NCI-H69 (cell line): ENCODE results near the gene SLC25A40.
"Not testable (repeated sequence)": the region's sequence is repeated elsewhere in the genome, so short reads cannot be mapped to it uniquely, and the experiment has no call there.

ENCODE experiments used
- DNase-seq: peaks from one replicate; lab custom pipeline; 2025; lab: John Stamatoyannopoulos, UW

Gene SLC25A40

GRCh38 chr7:87876040-87876868, at the start of gene SLC25A40, which contains the start of gene DBF4:
Gene SLC25A40, minus strand, starts transcription at chr7:87876360. Its CDS starts 17,633 bp downstream, at chr7:87858727.
Gene DBF4, plus strand, starts transcription at chr7:87876493. Its CDS starts 240 bp downstream, at chr7:87876733.
- DNase-seq, result peak; percentile 99

- not testable (repeated sequence) for DNase-seq
These were observed 46.7 kb upstream of the SLC25A40 start for GRCh38 chr7:87922759-87923395.

DNA sequence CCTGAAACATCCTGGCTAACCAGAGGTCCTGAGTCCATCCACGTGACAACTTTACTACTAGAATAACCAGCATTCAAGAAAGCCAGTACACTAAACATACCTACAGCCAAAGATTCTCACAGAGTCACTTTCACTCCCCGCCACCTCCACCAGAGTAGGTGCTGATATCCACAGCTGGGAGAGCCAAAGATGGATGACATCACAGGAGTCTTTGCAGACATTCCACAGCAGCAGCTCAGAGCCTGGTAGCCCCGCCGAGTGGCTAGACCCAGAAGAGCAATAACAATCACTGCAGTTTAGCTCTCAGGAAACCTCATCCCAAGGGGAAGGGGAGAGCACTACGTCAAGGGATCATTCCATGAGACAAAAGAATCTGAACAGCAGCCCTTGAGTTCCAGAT, 44.4 kb upstream of the SLC25A40 start:
- no peak for DNase-seq

GRCh38 chr7:87919875-87920274, 43.7 kb upstream of the SLC25A40 start:
- DNase-seq, result no peak

- DNase-seq, result peak; percentile 80
These were observed 42.6 kb upstream of the SLC25A40 start for GRCh38 chr7:87918740-87919139.

GRCh38 chr7:87912121-87912520, 36.0 kb upstream of the SLC25A40 start:
- DNase-seq, result peak; percentile 35

GRCh38 chr7:87908814-87909213, 32.7 kb upstream of the SLC25A40 start:
- DNase-seq, result peak; percentile 13

DNA sequence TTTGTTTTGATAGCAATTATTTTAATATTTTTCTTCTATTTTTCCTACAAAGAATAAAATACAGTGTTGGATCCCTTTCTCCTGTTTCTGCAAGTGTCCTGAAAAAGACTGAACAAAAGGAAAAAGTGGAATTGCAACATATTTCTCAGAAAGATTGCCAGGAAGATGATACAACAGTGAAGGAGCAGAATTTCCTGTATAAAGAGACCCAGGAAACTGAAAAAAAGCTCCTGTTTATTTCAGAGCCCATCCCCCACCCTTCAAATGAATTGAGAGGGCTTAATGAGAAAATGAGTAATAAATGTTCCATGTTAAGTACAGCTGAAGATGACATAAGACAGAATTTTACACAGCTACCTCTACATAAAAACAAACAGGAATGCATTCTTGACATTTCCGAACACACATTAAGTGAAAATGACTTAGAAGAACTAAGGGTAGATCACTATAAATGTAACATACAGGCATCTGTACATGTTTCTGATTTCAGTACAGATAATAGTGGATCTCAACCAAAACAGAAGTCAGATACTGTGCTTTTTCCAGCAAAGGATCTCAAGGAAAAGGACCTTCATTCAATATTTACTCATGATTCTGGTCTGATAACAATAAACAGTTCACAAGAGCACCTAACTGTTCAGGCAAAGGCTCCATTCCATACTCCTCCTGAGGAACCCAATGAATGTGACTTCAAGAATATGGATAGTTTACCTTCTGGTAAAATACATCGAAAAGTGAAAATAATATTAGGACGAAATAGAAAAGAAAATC, 31.2 kb upstream of the SLC25A40 start:
- DNase-seq, result not testable (repeated sequence)

DNA sequence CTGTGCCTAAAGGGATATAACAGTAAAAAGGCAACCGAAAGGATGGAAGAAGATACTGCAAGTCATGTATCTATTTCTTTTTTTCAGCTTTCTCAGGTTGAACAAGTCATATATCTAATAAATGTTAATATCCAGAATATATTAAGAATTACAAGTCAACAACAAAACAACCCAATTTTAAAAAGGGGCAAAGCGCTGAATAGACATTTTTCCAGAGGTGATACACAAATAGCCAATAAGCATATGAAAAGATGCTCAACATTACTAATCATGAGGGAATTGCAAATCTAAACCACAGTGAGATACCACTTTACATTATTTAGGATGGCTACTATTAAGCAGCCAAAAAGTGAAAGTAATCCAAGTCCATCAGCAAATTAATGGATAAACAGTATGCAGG, 23.1 kb upstream of the SLC25A40 start:
- DNase-seq, result no peak

- no peak for DNase-seq
These were observed 19.2 kb upstream of the SLC25A40 start for GRCh38 chr7:87895363-87895762.

GRCh38 chr7:87886875-87887274, 10.7 kb upstream of the SLC25A40 start:
- DNase-seq, result peak; percentile 49

DNA sequence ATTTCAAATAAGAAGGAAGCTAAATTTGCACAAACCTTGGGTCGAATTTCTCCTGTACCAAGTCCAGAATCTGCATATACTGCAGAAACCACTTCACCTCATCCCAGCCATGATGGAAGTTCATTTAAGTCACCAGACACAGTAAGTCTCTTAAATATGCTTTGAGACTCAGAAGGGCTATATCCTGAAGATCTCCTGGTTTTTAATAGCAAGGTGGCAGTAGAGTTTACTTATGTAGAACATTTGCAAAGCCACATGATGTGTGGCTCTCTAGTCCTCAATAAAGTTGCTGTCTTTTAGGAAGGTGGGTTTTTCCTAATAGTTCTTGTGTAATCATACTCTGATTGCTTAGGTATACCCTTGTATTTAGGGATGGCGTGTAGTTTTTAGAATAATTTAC, 8.9 kb upstream of the SLC25A40 start:
- no peak for DNase-seq

DNA sequence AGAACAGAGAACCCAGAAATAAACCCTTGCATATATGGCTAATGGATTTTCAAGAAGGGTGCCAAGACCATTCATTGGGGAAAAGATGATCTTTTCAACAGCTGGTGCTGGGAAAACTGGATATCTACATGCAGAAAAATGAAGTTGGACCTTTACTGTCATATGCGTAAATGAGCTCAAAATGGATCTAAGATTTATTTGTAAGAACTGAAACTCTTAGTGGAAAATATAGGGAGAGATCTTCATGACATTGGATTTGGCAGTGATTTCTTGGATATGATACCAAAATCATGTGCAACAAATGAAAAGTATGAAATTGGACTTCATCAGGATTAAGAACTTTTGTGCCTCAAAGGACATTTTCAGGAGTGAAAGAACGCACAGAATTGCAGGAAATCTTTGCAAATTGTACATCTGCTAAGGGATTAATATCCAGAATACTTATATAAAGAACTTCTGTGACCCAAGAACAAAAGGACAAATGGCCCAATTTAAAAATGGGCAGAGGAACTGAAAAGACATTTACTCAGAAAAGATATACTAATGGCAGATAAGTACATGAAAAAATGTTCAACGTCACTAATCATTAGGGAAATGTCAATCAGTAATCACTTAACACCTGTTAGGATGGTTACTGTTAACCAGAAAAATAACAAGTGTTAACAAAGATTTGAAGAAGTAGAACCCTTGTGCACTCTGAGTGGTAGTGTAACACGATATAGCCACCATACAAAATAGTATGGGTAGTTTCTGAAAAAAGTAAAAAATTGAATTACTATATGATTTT, 6.2 kb upstream of the SLC25A40 start:
- DNase-seq, result no peak

- no peak for DNase-seq
These were observed 2.1 kb upstream of the SLC25A40 start for GRCh38 chr7:87878208-87878735.

DNA sequence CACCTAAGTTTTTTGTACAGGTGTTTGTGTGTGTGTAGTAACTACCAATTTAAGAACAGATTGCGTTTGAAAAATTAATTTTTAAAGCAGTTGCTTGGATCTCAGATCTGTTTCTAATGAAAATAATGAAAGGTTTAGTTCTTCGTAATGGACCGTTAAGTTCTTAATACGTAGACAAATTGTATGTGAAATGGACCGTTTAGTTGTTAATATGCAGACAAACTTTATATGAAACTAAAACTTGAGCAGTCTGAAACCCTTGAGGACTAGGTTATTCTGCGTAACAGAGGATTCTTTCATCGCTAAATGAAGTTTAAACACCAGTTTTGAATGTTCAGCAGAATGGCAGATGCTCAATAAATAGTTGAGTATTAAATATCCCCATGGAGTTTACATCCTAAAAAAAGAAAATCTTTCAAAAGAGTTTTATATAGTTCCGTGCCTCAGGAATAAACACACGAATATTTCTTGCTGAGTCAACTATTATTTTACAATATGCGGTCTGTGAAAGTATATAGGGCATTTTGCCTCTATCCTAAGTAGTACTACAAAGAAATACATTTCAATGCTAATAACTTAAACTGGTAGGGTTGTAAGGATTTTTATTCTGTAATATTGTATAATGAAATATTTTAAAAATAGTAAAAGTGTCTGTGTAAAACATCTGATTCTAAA, 1.3 kb upstream of the SLC25A40 start:
- DNase-seq, result peak; percentile 27

DNA sequence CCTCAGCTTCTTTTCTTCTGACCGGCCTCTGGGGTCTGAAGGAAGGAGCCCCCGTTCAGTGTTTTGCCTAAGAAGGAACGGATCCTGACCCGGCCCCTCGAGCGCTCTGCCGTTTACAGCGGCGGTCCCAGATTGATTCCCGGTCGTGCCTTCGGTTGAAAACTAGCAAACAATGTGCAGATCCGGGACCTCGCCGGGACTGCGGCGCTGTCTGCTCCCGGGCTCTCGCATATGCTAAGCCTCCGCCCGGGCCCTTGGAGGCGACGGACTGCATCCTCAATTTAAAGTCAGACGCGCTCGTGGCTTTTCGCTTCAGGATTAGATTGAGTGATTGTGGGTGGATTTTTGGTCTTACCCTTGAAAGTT, 692 bp upstream of the SLC25A40 start:
- DNase-seq, result peak; percentile 83

DNA sequence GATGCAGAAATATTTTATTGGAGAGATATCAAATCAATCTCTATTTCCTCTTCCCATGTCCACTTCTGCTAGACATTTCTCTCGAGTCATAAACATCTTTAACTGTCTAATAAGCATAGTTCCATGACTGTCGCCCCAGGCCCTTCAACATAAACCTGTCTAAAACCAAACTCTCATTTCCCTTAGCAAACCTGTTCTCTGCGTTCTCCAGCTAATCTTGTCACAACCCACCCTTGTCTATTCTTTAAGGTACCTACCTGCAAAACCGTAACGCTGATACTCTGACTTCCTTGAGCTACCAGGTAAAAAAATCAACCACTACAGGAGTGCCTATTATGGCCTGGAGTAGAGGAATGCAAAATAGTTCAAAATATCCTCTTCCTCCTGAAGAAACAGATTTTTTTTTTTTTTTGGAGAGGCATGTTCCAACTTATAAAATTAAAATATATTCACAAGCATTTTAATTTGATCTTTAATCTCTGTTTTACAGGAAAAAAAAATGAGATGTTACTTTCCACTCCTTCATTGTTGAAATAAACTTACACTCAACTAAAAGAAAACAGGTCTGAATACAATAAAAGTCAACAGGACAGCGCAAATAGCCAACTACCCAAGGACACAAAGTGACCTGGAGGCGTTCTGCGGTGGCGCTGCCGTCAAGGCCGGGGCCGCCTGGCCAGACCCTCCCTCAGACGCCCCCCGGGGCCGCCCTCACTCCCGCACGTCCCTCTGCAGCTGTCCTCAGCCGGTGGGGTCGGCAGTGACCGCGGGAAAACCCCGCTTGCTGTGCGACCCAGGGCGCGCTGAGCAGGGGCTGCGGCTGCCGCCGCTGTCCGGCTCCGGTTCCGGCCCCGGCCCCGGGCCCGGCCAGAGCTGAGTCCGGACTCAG, 765 bp downstream of the SLC25A40 start:
- DNase-seq, result peak; percentile 84

DNA sequence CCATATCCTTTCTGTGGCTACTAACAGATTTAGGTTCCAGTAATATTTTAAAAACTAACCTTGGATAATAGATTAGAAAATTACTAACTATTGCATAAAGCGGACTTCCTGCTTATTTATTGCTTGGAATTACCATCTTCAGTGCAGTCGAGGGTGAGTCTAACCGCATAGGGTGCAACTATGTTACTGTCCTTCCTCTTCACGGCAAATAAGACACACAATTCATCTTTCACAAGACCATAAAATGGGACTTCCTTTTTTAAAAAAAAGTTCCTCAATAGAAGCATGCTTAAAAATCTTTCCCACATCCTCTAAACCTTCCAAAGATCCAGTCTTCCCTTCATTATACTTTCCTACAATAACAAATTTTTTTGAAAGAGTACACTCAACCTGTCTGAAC, 2.1 kb downstream of the SLC25A40 start:
- DNase-seq, result peak; percentile 10

DNA sequence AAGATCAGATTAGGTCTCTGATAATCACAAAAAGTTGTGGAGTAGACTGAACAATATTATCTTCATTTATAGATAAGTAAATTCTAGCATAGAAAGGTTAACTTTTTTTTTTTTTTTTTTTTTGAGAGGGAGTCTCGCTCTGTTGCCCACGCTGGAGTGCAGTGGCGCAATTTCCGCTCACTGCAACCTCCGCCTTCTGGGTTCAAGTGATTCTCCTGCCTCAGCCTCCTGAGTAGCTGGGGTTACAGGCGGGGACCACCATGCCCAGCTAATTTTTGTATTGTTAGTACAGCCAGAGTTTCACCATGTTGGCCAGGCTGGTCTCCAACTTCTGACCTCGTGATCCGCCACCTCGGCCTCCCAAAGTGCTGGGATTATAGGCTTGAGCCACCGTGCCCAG, 2.8 kb downstream of the SLC25A40 start:
- DNase-seq, result not testable (repeated sequence)

GRCh38 chr7:87872346-87872745, 3.8 kb downstream of the SLC25A40 start:
- DNase-seq, result no peak
